Coronary artery (tissue), 2 donors: ENCODE data around the gene CDHR2.
"Not testable (repeated sequence)": the region's sequence is repeated elsewhere in the genome, so short reads cannot be mapped to it uniquely, and the experiment has no call there.

Source experiments
- DNase-seq: peaks from one replicate; pipeline ENCODE4 v3.0.0-alpha.2; 2017; ENCODE audit warnings: low spot score
- H3K27ac ChIP-seq, 2 donors: fragments of 200-600 bp; sonication (generic); one replicate each; pipeline ENCODE4 v1.5.1; 2016 to 2019
- H3K4me3 ChIP-seq: fragments of 200-600 bp; sonication (generic); 2 replicates; pipeline ENCODE4 v1.5.1; 2016; ENCODE audit warnings: mild to moderate bottlenecking, moderate library complexity
- TF ChIP-seq, protein P1 (sequence below): fragments of 200-600 bp; sonication (generic); IDR thresholded peaks from one replicate; pipeline ENCODE4 v1.5.1; 2019; ENCODE audit warnings: antibody characterized with exemption

Gene CDHR2

DNA sequence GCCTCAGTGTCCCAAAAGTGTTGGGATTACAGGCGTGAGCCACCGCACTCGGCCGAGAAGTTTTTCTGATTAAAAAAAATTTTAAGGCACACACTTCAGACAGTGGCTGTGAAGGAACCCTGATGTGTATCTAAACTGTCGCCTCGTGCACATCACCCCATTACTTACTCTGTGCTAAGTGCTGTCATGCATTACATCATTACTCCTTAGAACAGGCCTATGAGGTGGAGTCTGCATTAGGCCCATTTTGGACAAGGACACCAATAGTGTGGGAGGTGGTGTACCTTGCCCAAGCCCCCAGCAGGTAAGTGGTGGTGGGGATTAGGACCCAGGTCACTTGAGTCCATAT lies 3.8 kb upstream of the CDHR2 start:
- TF ChIP-seq, protein P1, sequence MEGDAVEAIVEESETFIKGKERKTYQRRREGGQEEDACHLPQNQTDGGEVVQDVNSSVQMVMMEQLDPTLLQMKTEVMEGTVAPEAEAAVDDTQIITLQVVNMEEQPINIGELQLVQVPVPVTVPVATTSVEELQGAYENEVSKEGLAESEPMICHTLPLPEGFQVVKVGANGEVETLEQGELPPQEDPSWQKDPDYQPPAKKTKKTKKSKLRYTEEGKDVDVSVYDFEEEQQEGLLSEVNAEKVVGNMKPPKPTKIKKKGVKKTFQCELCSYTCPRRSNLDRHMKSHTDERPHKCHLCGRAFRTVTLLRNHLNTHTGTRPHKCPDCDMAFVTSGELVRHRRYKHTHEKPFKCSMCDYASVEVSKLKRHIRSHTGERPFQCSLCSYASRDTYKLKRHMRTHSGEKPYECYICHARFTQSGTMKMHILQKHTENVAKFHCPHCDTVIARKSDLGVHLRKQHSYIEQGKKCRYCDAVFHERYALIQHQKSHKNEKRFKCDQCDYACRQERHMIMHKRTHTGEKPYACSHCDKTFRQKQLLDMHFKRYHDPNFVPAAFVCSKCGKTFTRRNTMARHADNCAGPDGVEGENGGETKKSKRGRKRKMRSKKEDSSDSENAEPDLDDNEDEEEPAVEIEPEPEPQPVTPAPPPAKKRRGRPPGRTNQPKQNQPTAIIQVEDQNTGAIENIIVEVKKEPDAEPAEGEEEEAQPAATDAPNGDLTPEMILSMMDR: no peak
- Histone ChIP-seq H3K4me3 (no peak overlapping the region), H3K27ac (no peak overlapping the region)
- DNase-seq: no peak

DNA sequence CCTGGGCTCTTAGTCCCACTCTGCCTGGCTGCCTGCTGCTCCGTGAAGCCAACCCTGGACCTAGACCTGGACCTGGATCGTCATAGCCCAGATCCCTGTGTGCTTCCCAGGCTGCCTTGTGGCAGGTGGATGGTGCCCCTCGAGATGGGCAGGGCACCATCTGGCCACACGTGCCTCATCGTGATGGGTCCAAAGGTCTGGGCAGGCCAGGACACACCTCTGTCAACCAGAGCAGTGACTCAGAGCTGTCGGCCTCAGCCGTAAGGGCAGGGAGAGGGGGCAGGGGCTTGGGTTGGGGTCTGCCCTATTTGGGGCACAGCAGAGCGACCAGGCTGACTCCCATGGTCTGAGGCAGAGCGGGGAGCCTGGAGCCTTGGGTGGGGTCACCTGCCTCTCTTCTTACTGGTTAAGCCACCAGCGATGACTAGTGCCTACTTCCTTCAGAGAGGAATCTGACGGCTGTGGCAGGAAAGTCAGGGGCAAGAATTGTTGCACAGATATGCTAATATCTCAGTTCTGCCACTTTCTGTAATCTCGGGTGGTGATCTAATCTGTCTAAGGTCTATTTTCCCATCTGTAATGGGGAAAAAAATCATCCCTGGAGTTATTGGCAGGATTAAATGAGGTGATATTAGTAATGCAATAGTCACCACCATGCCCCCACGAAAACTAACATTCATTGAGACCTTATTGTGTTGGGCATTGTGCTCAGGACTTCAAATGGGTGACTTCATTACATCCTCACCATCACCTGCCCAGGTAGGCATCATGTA lies 3.2 kb upstream of the CDHR2 start:
- H3K27ac ChIP-seq: no peak overlapping the region
- TF ChIP-seq, protein P1: no peak
- no peak for DNase-seq
- H3K4me3 ChIP-seq: no peak overlapping the region

DNA sequence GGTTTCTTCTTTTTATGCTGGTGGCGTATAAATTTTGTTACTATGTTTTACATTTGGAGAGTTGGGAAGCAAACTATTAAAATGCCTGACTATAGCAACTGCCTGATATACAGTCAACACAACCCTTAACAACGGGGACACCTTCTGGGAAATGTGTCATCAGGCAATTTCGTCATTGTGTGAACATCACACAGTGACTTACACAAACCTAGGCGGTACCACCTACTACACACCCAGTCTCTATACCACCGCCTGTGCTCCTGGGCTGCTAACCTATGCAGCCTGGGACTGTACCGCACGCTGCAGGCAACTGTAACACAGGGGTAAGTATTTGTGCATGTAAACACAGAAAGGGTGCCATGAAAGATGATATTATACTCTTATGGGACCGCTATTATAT lies 1.3 kb upstream of the CDHR2 start:
- Histone ChIP-seq H3K27ac (no peak overlapping the region), H3K4me3 (no peak overlapping the region)
- TF ChIP-seq, protein P1: no peak
- DNase-seq: no peak

DNA sequence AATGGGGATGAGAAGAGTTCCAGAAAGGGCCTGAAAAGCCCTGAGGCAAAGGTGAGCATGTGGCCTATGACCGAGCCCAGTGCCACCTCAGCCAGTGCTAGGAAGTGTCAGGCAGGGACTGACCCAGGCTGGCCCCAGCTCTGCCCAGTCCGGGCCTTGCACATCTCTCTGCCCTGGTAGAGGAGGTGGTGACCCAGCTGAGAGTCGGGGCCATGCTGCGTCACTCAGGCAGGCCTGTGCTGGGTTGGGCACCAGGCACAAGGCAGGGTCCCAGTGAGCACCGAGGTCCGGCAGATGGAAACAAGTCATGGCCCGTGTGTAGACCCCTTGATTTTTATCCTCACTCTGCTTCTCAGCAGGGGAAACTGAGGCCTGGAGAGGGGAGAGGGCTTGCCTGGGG lies 729 bp downstream of the CDHR2 start:
- no peak for DNase-seq
- TF ChIP-seq, protein P1: no peak
- Histone ChIP-seq H3K4me3 (no peak overlapping the region), H3K27ac (no peak overlapping the region)

DNA sequence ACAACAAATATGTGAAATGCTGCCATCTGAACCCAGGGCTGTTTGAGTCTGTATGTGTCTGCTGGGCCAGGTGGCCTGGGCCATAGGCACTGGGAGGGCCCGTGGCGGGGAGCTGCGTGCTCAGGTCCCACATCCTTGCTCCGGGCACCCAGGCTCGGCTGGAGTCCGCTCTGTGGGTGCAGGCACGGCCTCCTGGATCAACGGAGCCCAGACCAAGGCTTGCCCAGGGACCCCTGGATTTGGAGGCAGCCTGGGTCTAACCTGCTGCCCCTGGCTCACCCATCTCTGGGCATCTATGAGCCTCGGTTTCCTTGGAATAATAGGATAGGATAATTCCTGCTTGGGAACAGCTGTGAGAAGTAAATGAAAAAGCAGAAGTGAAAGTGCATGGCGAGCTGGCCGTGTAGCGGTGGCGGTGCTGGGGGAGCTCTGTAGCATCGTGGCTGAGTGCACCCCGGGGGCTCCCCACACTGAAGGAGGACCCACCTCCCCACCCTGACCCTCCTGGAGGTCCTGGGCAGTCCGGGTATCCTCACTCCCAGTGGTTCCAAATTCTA lies 1.2 kb downstream of the CDHR2 start:
- TF ChIP-seq, protein P1: no peak
- Histone ChIP-seq H3K4me3 (no peak overlapping the region), H3K27ac (no peak overlapping the region)
- DNase-seq: no peak

DNA sequence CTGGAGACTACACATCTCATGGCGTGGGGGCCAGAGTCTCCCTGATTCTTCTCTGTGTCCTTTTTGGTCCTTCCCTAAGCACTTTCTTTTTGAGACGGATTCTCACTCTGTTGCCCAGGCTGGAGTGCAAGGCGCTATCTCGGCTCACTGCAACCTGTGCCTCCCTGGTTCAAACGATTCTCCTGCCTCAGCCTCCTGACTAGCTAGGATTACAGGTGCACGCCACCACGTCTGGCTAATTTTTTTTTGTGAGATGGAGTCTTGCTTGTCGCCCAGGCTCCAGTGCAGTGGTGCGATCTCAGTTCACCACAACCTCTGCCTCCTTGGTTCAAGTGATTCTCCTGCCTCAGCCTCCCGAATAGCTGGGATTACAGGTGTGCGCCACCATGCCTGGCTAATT lies 1.8 kb downstream of the CDHR2 start:
- not testable (repeated sequence) for DNase-seq, H3K4me3 ChIP-seq, H3K27ac ChIP-seq

DNA sequence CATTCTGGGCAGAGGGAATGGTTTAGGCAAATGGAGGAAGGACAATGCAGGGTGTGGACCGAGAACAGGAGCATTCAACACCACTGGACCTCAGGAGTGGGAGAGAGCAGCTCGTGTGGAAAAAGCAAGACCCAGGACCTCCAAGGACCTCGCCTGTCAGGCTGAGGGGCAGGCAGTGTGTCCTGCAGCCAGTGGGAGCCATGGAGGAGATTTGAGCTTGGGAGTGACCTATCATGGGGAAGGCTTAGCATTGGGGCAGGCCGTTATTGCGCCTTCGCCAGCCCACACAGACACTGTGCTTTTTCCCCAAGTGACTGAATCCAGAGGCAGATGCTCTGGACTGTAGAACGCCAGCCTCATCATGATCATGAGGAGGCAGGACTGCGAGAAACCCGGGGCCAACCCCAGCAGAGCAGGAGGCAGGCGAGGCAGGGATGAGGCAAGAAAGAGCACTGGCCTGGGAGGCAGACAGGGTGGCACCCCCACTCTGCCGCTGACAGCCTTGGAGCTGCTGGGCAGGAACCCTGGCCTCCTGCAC lies 3.3 kb downstream of the CDHR2 start:
- H3K27ac ChIP-seq: no peak overlapping the region
- TF ChIP-seq, protein P1: no peak
- no peak overlapping the region for H3K4me3 ChIP-seq
- DNase-seq: no peak
